T-helper 22 cell (primary cell): Measurements from ENCODE around the gene LIMS1.
"Not testable (repeated sequence)": the region's sequence is repeated elsewhere in the genome, so short reads cannot be mapped to it uniquely, and the experiment has no call there.

Experiments used
- DNase-seq: peaks from one replicate; pipeline ENCODE4 v3.0.0-alpha.2; 2020; ENCODE audit warnings: low read depth

LIMS1 gene

DNA sequence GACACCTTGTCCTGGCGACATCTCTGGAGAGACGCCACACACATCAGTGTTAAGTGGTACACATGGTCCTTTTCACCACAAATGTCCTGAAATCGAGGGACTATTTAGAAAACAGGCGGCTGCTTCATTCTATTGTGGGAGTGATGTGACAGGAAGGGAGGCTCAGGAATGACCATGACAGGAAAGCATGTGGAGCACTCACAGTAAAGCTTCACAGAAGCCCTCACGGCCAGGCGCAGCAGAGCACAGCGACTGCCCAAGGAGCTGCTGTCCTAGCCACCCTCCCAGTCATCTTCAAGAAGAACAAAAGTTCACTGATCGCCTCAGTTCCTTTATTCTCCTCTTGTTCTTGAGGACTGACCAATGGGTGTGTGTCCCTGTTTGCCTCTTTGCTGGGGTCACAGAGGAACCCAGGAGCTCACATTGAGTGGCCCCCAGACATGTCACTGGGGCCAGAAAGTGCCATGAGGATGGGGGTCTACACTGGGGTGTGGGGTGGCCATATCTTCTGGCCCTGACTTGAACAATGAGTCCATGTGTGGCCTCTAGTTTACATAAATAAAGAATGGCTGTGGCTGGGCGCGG lies 100.4 kb downstream of the LIMS1 start:
- no peak for DNase-seq

DNA sequence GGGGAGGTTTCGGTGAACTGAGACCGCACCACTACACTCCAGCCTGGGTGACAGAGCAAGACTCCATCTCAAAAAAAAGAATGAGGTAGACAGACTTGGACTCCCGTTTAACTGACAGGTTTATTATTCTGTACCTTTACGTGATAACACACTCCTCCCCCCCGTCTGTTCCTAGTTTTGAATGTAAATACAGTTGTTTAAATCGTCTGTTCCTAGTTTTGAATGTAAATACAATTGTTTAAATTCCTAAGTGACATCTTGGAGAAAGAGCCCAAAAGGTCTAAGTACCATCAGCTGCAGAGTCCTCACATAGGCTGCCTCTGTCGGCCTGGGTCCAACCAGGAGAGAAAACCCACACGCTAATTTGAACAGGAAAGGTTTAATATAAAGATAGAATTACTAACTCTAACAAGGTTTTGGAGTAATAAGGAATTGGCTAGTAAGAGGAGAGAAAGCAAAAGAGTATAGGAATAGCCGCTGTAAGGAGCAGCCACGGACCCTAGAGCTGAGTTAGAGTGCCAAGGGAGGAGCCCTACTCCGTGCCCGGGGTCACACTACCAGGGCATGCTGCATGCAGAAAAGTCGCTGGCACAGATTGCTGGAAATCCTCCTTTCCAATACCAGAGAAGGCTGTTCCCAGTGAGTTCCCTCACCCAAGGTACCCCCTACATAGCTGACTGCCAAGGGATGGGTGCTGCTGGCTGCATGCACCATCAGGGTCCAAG lies 101.5 kb downstream of the LIMS1 start:
- DNase-seq = no peak

DNA sequence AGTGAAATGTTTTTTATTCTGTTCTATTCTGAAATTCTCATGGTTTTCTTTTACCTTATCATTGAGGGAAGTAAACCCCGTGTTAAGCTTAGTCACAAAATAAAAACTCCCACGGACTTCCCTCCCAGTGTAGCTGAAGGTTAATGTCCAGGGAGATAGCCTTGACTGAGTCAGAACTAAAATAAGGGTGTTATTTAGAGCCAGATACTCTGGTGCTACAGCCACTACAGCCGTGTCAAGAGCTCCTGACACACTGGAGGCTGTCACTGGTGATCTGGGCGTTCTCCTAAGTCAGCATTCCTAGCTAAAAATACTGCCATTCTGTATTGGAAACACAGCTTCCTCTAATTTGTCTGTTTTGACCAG lies 103.0 kb downstream of the LIMS1 start:
- DNase-seq = no peak

DNA sequence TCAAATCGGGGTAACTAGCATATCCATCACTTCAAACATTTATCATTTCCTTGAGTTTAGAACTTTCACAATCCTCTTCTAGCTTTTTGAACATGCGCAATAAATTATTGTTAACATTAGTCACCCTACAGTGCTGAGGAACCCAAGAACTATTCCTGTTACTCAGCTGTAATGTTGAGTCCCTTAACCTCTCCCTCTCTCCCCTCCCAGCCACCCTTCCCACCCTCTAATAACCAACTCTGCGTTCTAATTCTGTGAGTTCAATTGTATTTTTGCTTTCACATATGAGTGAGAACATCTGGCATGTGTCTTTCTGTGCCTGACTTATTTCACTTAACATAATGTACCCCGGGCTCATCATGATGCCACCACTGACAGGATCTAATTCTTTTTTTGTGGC lies 106.5 kb downstream of the LIMS1 start:
- no peak for DNase-seq

DNA sequence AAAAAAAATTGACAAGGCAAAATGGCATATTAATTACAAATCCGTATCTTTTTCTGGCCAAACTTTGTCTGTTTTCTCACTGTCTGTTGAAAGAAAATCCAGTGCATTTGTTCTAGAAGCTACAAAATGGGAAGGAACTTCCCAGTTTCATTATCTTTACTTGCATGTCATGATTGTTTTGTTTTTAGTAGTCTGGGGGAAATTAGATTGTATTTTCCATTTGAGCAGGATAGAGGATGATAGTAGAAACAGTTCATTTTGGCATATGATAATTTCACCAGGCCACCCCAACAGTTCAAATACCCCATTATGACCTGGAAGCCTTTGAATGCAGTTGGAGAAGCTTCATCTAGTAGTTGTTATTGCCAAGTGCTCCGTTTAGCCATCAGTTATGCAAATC lies 107.5 kb downstream of the LIMS1 start:
- DNase-seq = no peak

DNA sequence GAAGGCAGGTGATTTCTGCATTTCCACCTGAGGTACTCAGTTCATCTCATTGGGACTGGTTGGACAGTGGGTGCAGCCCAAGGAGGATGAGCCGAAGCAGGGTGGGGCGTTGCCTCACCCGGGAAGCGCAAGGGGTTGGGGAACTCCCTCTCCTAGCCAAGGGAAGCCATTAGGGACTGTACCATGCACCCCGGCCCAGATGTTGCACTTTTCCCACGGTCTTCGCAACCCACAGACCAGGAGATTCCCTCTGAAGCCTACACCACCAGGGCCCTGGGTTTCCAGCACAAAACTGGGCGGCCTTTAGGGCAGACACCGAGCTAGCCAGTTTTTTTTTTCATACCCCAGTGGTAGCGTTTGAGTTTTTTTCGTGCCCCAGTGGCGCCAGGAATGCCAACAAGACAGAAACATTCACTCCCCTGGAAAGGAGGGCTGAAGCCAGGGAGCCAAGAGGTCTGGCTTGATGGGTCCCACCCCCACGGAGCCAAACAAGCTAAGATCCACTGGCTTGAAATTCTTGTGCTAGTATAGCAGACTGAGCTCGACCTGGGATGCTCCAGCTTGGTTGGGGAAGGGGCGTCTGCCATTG lies 109.1 kb downstream of the LIMS1 start:
- DNase-seq = no peak

DNA sequence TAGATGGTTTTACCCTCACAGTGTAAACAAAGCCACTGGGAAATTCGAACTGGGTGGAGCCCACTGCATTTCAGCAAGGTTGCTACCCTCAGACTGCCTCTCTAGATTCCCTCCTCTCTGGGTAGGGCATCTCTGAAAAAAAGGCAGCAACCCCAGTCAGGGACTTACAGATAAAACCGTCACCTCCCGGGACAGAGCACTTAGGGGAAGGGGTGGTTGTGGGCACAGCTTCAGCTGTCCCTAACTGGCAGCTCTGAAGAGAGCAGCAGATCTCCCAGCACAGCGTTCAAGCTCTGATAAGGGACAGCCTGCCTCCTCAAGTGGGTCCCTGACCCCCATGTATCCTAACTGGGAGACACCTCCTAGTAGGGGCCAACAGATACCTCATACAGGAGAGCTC lies 109.6 kb downstream of the LIMS1 start:
- DNase-seq = not testable (repeated sequence)

DNA sequence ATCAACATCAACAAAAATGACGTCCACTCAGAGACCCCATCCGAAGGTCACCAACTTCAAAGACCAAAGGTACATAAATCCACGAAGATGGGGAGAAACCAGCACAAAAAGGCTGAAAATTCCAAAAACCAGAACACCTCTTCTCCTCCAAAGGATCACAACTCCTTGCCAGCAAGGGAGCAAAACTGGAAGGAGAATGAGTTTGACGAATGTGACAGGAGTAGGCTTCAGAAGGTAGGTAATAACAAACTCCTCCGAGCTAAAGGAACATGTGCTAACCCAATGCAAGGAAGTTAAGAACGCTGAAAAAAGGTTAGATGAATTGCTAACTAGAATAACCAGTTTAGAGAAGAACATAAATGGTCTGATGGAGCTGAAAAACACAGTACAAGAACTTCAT lies 110.2 kb downstream of the LIMS1 start:
- DNase-seq = not testable (repeated sequence)

DNA sequence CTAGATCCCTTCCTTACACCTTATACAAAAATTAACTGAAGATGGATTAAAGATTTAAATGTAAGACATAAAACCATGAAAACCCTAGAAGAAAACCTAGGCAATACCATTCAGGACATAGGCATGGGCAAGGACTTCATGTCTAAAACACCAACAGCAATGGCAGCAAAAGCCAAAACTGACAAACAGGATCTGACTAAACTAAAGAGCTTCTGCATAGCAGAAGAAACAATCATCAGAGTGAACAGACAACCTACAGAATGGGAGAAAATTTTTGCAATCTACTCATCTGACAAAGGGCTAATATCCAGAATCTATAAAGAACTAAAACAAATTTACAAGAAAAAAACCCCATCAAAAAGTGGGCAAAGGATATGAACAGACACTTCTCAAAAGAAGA lies 114.5 kb downstream of the LIMS1 start:
- not testable (repeated sequence) for DNase-seq

DNA sequence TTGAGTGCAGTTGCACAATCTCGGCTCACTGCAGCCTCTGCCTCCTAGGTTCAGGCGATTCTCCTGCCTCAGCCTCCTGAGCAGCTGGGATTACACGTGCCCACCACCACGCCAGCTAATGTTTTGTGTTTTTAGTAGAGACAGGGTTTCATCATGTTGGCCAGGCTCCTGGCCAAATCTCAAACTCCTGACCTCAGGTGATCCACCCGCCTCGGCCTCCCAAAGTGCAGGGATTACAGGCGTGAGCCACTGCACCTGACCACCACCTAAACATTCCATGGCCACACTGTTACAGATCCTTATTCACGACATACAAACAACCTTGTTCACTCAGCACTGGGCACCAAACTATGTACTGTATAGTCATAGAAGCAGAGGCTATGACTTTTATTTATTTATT lies 116.2 kb downstream of the LIMS1 start:
- DNase-seq = not testable (repeated sequence)

DNA sequence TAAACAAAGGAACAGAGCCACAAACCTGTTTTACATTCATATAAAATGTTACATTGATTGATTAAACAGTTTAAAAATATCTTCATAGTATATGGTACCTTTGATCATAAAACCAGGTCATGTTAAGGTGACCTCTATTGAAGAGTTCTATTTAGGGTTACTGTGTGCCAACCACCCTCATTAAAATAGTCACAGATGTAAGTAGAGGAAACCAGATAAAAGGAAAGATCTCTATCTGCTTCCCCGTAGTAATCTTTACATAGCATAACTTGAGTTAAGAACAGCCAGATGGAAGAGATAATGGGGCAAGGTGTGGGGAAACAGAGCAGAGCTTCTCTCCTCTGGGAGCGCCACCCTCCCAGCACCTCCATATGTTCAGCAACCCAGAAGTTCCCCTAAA lies 117.2 kb downstream of the LIMS1 start:
- not testable (repeated sequence) for DNase-seq

DNA sequence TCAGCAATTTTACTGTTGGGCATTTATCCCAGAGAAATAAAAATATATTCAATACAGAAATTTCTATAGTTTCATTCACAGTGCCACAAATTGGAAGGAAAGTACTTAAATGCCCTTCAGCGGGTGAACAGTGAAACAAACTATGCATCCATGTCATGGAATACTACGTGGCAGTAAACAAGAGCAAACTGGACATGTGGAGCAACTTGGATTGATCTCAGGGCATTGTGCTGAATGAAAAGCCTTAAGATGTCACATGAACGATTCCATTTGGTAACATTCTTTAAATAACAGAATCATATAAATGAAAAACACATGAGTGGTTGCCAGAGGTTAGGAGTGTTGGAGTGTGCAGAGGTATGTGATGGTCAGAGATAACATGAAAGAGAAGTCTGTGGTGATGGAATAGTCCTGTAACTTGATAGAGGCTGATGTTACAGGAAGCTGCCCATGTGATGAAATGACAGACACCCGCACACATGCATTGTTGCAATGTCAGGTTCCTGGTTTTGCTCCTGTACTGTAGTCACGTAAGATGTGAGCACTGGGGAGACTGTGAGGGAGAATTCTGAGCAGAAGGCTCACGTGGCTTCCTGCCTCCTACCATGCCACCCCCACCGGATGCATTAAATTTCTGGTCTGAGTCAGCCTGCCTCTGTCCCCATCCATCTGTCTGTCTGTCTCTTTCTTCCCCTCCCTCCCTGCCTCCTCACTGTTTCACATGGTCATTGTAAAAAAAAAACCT lies 118.1 kb downstream of the LIMS1 start:
- peak; percentile 19 for DNase-seq

DNA sequence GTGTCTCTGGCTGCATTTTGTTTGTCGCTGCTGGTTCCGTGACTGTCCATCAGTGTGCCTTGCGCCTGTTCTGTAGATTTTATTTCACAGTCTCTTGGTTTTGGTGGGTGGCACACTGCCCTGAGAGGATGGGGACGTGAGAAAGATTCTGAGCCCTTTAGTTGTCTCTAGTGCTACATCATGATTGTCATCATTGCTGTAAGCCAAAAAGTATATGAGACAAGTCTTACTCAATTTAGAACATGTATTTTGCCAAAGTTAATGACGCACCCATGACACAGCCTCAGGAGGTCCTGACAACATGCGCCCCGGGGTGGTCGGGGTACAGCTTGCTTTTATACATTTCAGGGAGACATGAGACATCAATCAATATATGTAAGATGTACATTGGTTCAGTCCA lies 119.2 kb downstream of the LIMS1 start:
- DNase-seq = not testable (repeated sequence)

DNA sequence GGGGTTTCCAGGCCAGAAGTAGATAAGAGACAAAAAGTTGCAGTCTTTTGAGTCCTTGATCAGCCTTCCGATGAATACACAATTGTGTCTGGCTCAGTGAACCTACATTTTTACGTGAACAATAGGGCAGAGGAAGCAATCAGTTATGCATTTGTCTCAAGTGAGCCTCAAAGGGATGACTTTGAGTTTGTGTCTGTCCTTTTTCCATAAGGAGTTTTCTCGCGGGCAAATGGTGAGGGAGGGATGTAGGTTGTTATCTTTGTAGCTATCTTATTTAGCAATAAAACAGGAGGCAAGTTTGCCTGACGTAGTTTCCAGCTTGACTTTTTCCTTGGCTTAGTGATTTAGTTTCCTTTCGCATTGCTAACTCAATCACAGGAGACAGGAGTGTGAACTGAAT lies 119.6 kb downstream of the LIMS1 start:
- DNase-seq = not testable (repeated sequence)

DNA sequence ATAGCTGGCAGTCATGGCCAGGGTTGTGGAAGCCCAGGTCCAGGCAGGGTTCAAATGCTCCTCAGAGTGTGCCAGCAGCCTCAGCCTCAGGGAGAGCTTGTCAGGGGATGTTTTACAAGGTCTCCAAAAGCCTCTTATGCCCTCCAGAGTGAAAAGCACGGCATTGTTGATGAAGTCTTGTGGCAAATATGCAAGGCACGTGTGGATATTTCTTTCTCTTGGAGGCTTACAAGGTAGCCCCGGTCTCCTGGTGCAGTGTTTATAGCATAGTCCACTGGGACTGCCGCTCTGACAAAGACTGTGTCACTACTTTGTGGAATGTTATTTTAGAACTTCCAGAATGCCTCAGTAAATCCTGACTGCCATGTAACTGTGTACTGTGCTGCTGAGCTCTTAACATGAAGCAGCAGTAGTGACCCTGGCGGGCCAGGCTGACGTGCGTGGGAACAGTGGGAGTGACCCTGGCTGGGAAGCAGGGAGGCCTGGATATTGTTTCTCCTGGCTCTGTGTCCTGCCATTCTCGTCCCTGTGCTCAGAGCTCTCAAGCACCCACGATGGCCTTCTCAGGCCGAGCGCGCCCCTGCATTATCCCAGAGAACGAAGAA lies 120.4 kb downstream of the LIMS1 start:
- DNase-seq = not testable (repeated sequence)

DNA sequence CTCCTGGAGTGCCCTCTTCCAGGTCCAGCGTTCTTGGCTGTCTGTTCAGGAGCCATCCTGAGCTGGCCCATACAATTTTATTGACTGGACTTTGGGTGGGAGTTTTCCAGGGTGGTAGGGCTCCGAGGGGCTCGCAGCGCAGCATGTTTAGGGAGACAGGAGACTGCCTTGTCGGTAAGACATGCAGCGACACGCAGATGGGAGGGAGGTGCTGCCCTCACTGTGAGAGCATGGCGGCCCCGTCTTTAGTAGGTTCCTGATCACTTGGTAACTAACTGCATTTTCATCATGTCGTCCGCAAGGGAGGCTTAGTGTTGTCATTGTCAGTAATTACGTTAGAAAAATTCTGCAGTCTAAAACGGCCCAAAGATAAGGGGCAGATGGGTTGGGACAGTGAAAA lies 121.0 kb downstream of the LIMS1 start:
- not testable (repeated sequence) for DNase-seq

DNA sequence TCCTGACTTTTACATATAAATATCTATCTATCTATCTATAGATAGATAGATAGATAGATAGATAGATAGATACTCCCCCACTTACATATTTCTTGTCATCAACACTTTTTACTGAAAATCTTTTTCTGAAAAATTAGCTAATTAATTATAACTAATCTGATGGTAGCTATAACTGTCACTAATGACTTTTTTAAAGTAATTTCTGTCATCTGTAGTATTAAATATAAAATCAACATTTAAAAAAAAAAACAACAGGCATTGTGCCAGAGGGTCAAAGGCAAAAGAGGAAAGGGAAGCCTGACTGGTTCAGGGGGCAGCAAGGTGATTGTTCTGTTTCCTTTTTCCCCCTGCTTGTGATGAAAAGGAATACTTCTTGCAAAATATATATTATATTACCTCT lies 122.0 kb downstream of the LIMS1 start:
- not testable (repeated sequence) for DNase-seq

DNA sequence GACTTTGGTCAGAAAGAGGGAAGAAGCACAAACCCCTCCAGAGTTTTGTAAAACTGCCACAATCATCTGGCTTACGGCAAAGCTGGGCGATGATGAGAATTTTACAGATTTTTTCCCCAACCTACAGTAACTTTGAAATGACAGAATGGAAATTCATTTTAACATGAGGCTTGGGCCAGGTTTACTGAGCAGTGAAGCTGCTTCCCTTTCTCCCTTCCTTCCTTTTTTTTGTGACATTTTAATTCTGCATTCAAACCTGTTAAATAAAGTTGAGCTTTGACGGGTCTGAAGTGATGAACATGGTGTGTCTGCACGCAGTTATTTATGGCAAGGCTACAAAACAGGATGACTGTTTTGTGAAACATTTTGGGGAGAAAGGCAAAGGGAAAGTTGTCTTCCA lies 123.2 kb downstream of the LIMS1 start:
- not testable (repeated sequence) for DNase-seq

DNA sequence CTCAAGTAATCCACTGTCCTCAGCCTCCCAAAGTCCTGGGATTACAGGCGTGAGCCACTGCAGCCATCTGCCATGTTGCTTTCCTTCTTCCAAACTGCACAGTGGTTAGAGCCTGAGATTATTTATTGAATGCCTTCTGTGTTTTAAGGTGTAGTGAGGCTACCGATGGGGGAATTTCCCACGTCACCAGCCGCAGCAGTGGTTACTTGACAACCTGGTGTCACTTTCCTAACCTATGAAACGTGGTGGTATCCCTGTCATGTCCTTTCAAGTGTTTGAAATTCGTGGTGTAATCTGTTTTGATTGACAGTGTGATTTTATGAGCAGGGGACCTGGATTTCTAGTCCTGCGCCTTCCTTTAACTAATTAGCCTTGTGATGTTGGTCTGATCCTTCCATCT lies 124.3 kb downstream of the LIMS1 start:
- DNase-seq = not testable (repeated sequence)

DNA sequence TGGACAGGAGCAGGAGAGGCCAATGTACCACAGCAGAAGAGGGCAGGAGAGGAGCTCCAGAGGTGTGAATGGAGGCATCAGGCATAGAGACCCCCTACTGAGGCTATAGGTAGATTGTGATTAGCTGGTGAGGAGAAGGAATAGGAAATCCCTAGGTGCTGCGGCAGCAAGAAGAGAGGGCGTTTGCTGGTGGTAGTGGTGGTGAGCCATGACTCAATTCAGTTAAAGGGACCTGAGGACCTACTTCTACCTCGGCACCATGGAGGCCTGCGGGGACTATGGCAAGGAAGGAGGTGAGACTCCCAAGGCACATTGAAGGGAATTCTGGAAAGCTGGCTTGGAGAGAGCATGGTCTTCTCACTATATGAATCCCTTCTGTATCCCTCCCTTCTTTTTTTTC lies 127.2 kb downstream of the LIMS1 start:
- not testable (repeated sequence) for DNase-seq

DNA sequence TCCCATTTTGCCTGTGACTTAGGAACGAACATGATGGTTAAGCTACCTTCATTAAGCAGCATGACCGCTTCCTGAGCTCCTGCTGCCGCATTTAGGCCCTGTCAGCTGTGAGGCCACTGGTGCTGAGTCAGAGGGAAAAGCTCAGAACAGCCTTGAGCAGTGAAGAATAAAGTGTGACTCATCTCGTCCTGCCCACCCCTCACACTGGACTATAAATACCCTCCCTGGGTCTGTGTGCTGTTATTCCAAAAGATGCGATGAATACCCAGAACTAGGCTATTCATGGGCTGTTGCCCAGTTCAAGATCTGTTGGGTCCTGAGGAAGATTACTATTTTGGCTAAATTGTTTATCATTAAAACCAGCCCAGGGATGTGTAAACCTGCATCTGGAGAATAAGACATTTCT lies 127.9 kb downstream of the LIMS1 start:
- DNase-seq = not testable (repeated sequence)

DNA sequence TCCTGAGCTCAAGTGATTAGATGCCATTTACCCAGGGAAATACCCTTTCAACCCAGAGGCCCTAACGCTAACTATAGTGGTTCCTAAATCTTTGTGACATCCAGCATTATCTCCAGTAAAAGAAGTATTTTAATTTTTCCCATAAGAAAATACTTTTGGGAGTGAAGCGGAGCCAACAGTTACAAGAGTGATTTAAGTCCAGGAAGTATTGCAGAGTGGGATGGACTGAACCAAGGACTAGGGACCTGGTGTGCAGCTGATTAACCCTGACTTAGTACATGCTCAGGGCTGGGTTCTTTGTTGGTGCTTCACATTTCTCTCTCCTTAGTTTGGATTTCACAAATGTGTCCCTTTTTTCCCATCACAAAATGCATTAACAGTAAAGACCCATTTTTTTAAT lies 129.1 kb downstream of the LIMS1 start:
- not testable (repeated sequence) for DNase-seq
